ENCODE results near the gene CLEC4F.

- TF ChIP-seq, protein P1, sequence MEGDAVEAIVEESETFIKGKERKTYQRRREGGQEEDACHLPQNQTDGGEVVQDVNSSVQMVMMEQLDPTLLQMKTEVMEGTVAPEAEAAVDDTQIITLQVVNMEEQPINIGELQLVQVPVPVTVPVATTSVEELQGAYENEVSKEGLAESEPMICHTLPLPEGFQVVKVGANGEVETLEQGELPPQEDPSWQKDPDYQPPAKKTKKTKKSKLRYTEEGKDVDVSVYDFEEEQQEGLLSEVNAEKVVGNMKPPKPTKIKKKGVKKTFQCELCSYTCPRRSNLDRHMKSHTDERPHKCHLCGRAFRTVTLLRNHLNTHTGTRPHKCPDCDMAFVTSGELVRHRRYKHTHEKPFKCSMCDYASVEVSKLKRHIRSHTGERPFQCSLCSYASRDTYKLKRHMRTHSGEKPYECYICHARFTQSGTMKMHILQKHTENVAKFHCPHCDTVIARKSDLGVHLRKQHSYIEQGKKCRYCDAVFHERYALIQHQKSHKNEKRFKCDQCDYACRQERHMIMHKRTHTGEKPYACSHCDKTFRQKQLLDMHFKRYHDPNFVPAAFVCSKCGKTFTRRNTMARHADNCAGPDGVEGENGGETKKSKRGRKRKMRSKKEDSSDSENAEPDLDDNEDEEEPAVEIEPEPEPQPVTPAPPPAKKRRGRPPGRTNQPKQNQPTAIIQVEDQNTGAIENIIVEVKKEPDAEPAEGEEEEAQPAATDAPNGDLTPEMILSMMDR (conservative IDR thresholded peaks at IDR 0.05), result no peak
- TF ChIP-seq ZFX (IDR thresholded peaks at IDR 0.05), result no peak
These were observed 2.9 kb upstream of the CLEC4F start for GRCh38 chr2:70823249-70823648.

Data from C4-2B (cell line).